ENCODE measurements around the gene RAP1GAP. TPM values are rescaled to one million over a fixed set of nuclear protein-coding genes. Genes with fewer than 3 reads are reported as not detected.

RAP1GAP gene
- total RNA-seq, 2 donors from 2014 or later, result 8.0 to 8.2 TPM

DNA sequence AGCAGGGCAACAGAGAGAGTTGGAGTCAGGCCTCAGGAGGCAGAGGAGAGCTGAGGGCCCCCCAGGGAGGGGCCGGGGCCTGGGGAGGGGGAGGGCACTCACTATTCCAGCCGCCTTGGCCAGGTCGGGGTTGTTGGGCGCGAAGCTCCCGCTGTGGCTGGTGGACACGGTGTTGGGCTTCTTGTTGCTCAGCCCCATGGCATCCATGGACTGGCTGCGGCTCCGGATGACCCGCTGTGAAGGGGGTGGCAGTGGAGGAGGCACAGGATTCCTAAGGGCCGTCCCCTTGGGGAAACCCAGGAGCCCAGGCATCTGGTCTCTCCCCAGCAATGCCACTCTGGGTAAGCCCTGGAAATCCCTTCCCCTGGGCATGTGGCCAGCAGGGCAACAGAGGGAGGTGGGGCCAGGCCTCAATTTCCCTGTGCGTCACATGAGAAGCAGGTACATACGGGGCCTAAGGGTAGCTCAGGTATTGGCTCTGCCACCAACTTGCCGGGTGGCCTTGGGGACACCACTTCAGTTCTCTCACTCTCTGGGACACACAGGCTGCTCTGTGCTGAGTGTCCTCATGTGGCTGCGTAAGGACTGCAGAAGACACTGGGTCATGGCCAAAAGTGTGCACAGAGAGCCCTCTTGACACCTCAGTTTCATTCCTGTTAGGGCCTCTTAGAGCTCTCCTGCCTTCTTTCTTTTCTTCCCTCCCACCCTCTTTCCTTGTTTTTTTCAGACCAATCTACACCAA is 63.0 kb downstream of the RAP1GAP start:
- H3K36me3 ChIP-seq (ENCODE audit: control insufficient read depth, insufficient read depth, low read length), result no peaks in the 10 kb centered on the region
- no peak overlapping the region for H3K4me3 ChIP-seq (ENCODE audit: low read length)
- no peaks in the 10 kb centered on the region for H3K27me3 Mint-ChIP-seq (ENCODE audit: insufficient read depth)
- no peak overlapping the region for H3K9ac ChIP-seq (ENCODE audit: extremely low read depth, low read length, poor library complexity, severe bottlenecking)
- TF ChIP-seq, protein P1, sequence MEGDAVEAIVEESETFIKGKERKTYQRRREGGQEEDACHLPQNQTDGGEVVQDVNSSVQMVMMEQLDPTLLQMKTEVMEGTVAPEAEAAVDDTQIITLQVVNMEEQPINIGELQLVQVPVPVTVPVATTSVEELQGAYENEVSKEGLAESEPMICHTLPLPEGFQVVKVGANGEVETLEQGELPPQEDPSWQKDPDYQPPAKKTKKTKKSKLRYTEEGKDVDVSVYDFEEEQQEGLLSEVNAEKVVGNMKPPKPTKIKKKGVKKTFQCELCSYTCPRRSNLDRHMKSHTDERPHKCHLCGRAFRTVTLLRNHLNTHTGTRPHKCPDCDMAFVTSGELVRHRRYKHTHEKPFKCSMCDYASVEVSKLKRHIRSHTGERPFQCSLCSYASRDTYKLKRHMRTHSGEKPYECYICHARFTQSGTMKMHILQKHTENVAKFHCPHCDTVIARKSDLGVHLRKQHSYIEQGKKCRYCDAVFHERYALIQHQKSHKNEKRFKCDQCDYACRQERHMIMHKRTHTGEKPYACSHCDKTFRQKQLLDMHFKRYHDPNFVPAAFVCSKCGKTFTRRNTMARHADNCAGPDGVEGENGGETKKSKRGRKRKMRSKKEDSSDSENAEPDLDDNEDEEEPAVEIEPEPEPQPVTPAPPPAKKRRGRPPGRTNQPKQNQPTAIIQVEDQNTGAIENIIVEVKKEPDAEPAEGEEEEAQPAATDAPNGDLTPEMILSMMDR (conservative IDR thresholded peaks at IDR 0.05), result no peak
- no peaks in the 10 kb centered on the region for H3K27me3 ChIP-seq (ENCODE audit: control insufficient read depth, insufficient read depth, low read length, poor library complexity, severe bottlenecking)
- WGBS, 2 experiments (ENCODE audit: insufficient coverage in 1 of 2, insufficient read length in 1 of 2), result 84 to 92% methylated on average over 5 to 15 of the region's 15 CpGs
- H3K4me1 ChIP-seq (ENCODE audit: control insufficient read depth, insufficient read depth, low read length), result peaks cover 4% of the 10 kb centered on the region
- H3K9me3 Mint-ChIP-seq, result no peaks in the 10 kb centered on the region
- H3K4me1 Mint-ChIP-seq, result peaks cover 28% of the 10 kb centered on the region
- no peak for DNase-seq
- no peak overlapping the region for H3K27ac Mint-ChIP-seq
- H3K36me3 Mint-ChIP-seq (ENCODE audit: low read depth), result no peaks in the 10 kb centered on the region
- no peaks in the 10 kb centered on the region for H3K9me3 ChIP-seq (ENCODE audit: control insufficient read depth, low read length)
- no peak overlapping the region for H3K27ac ChIP-seq (ENCODE audit: low read depth, low read length)
- H3K4me3 Mint-ChIP-seq, result no peak overlapping the region

DNA sequence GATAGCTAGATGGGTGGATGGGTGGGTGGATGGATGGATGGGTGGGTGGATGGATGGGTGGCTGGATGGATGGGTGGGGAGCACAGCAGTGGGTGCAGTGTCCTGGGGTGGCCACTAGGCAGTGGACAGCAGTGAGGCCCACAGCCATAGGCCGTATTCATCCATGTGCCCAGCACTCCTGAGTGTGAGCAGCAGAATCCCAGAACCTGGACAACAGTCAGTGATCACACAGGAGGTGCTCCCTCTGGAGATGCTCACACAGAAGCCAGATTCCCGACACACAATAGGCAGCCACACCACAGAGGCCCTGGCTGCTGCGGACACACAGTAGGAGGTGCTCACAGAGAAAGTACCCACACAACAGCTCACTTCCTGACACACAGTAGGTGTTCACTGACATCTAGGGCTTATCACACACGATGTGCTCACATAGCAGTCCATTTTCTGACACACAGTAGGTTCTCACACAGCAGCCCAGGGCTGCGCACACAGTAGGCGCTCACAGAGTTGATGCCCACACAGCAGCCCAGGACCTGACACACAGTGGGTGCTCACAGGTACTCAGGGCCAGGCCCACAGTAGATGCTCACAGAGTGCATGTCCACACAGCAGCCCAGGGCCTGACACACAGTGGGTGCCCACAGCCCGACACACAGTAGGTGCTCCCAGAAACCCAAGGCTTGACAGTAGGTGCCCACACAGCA is 64.0 kb downstream of the RAP1GAP start:
- Histone ChIP-seq H3K36me3 (ENCODE audit: control insufficient read depth, insufficient read depth, low read length) (no peaks in the 10 kb centered on the region), H3K4me1 (ENCODE audit: control insufficient read depth, insufficient read depth, low read length) (peaks cover 4% of the 10 kb centered on the region), H3K4me3 (ENCODE audit: low read length) (no peak overlapping the region), H3K27ac (ENCODE audit: low read depth, low read length) (no peak overlapping the region), H3K9me3 (ENCODE audit: control insufficient read depth, low read length) (no peaks in the 10 kb centered on the region), H3K27me3 (ENCODE audit: control insufficient read depth, insufficient read depth, low read length, poor library complexity, severe bottlenecking) (no peaks in the 10 kb centered on the region), H3K9ac (ENCODE audit: extremely low read depth, low read length, poor library complexity, severe bottlenecking) (no peak overlapping the region)
- Mint-ChIP-seq H3K9me3 (no peaks in the 10 kb centered on the region), H3K4me1 (peaks cover 30% of the 10 kb centered on the region), H3K27ac (no peak overlapping the region), H3K27me3 (ENCODE audit: insufficient read depth) (no peaks in the 10 kb centered on the region), H3K4me3 (no peak overlapping the region), H3K36me3 (ENCODE audit: low read depth) (no peaks in the 10 kb centered on the region)
- DNase-seq, result no peak
- TF ChIP-seq, protein P1 (conservative IDR thresholded peaks at IDR 0.05), result no peak
- 89 to 97% methylated on average over 5 to 7 of the region's 7 CpGs for WGBS, 2 experiments (ENCODE audit: insufficient coverage in 1 of 2, insufficient read length in 1 of 2)

DNA sequence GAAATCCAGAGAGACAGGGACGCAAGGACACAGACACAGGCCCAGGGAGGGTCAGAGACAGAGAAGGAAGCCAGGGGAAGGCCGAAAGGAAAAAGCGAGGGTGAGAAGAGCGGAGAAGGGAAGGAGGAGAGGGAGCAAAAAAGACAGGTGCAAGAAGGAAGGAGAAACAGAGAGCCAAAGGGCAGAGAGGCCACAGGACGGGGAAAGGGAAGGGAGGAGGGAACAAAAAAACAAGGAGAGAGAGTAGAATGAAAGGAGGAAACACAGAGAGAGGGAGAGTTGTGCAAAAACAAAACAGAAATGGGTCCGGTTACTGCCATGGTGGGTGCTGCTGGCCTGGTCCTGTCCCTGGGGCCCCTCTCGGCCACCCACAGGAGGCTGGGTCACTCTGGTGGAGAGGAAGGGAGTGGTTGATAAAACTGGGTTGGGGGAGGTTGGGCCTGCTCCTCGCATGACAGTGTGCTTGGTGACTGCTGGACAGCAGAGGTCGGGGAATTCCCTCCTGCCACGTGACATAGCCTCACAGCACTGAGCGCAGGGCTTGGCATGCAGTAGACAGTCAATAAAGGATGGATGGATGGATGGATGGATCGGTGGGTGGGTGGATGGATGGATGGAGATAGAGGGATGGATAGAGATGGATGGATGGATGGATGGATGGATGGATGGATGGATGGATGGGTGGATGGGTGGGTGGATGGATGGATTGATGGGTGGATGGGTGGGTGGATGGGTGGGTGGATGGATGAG is 64.8 kb downstream of the RAP1GAP start:
- H3K27ac Mint-ChIP-seq, result no peak overlapping the region

More for the DNA sequence above, 64.8 kb downstream of the RAP1GAP start:
- Mint-ChIP-seq H3K27me3 (ENCODE audit: insufficient read depth) (no peaks in the 10 kb centered on the region), H3K4me3 (no peak overlapping the region), H3K36me3 (ENCODE audit: low read depth) (no peaks in the 10 kb centered on the region), H3K4me1 (peaks cover 29% of the 10 kb centered on the region), H3K9me3 (no peaks in the 10 kb centered on the region)
- H3K9me3 ChIP-seq (ENCODE audit: control insufficient read depth, low read length), result no peaks in the 10 kb centered on the region
- DNase-seq, result no peak
- TF ChIP-seq, protein P1 (conservative IDR thresholded peaks at IDR 0.05), result no peak
- no peaks in the 10 kb centered on the region for H3K27me3 ChIP-seq (ENCODE audit: control insufficient read depth, insufficient read depth, low read length, poor library complexity, severe bottlenecking)
- no peak overlapping the region for H3K27ac ChIP-seq (ENCODE audit: low read depth, low read length)
- H3K36me3 ChIP-seq (ENCODE audit: control insufficient read depth, insufficient read depth, low read length), result no peaks in the 10 kb centered on the region
- 91 to 92% methylated on average over 9 to 12 of the region's 12 CpGs for WGBS, 2 experiments (ENCODE audit: insufficient coverage in 1 of 2, insufficient read length in 1 of 2)
- H3K9ac ChIP-seq (ENCODE audit: extremely low read depth, low read length, poor library complexity, severe bottlenecking), result no peak overlapping the region
- peaks cover 4% of the 10 kb centered on the region for H3K4me1 ChIP-seq (ENCODE audit: control insufficient read depth, insufficient read depth, low read length)
- H3K4me3 ChIP-seq (ENCODE audit: low read length), result no peak overlapping the region
